Measurements from ENCODE around the gene BEST3. TPM values are rescaled to one million over a fixed set of nuclear protein-coding genes. Genes with fewer than 3 reads are reported as not detected.
"Not testable (repeated sequence)": the region's sequence is repeated elsewhere in the genome, so short reads cannot be mapped to it uniquely, and the experiment has no call there.

Gene BEST3
- total RNA-seq, 1 donor from 2014 or later: 1.6 TPM

DNA sequence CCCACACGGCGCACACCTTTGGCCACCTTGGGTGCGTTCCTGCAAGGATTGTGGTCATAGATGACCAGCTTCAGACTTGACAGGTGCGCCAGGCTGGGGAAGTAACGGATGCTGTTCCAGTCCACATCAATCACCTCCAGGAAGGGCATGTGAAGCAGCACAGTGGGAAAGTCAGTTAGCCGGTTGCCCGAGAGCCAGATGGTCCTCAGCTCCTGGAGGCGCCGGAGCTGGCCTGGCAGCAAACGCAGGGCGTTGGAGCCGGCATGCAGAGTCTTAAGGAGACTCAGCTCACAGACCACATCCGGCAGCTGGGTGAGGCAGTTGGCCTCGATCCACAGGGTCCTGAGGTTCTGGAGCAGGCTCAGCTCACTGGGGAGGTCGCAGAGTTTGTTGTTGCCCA is 89.0 kb downstream of the BEST3 start:
- no peak for DNase-seq (ENCODE audit: low spot score in 2 of 2)

DNA sequence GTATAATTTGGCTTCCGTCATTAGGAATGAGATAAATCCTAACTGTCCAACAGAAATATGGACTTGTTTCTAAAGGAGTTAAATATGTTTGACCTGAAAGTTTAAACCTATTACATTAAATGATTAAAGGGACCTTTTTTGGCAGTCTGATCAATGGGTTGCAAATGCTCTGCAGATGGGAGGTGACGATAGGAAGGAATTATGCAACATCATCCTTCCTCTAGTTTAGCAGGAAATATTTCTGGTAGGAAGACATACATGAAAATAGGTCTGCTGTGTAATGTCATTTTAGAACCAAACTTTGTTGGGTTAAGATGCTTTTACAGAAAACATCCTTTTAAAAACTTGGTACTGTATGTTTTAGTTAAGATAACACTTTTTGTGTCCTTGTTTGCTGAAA is 91.0 kb downstream of the BEST3 start:
- no peak for DNase-seq (ENCODE audit: low spot score in 2 of 2)
- FAIRE-seq: no peak

More for the DNA sequence above, 89.0 kb downstream of the BEST3 start:
- no peak for FAIRE-seq

DNA sequence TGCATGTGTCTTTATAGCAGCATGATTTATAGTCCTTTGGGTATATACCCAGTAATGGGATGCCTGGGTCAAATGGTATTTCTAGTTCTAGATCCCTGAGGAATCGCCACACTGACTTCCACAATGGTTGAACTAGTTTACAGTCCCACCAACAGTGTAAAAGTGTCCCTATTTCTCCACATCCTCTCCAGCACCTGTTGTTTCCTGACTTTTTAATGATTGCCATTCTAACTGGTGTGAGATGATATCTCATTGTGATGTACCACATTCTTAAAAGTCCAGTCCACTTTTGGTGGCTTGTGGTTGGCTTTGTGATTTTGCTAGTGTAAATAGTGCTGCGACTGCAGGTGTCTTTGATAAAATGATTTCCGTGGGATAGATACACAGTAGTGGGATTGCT is 94.8 kb downstream of the BEST3 start:
- FAIRE-seq; DNase-seq (ENCODE audit: low spot score in 2 of 2): not testable (repeated sequence)

Other genes with a start within 250 kb of the BEST3 start
- gene FRS2, start 228.9 kb downstream of the BEST3 start, total RNA-seq: 55.4 TPM
- gene CCT2, start 113.8 kb downstream of the BEST3 start, total RNA-seq: 297 TPM
- not detected for gene LRRC10, start 88.4 kb downstream of the BEST3 start, total RNA-seq
- gene RAB3IP, start 39.6 kb upstream of the BEST3 start, total RNA-seq: 25.7 TPM
- gene MYRFL, start 125.9 kb upstream of the BEST3 start, total RNA-seq: 0.82 TPM